Natural killer cell treated with Interleukin-12 subunit alpha and Interleukin-12 subunit beta and Interleukin-15 and Interleukin-18, amount 100 ng/mL, for 72 hours (primary cell): ENCODE measurements around the gene ASPRV1. TPM values are rescaled to one million over a fixed set of nuclear protein-coding genes. Genes with fewer than 3 reads are reported as not detected.

Experiments used
- ATAC-seq, 2 donors: fragments of 150-1000 bp; cut with Tn5 transposase in 1 of 2; sonication (Bioruptor Pico), chemical (Tn5 transposase) in 1 of 2; 2 replicates each; pipeline ENCODE4 v1.10.0; 2021
- DNase-seq: peaks from one replicate; pipeline ENCODE4 v3.0.0; 2022; ENCODE audit warnings: low spot score
- H3K27ac Mint-ChIP-seq, 2 donors: 1 replicate in 1 of 2; 2 replicates in 1 of 2; pipeline ENCODE4 v1.8.0; 2022; ENCODE audit warnings: mixed read lengths in 2 of 2, mild to moderate bottlenecking in 1 of 2, moderate library complexity in 1 of 2
- H3K27me3 Mint-ChIP-seq, 2 donors: 1 replicate in 1 of 2; 2 replicates in 1 of 2; pipeline ENCODE4 v1.8.0; 2022; ENCODE audit warnings: mixed read lengths in 2 of 2
- H3K36me3 Mint-ChIP-seq: one replicate; pipeline ENCODE4 v1.8.0; 2022; ENCODE audit warnings: mixed read lengths
- H3K4me1 Mint-ChIP-seq, 2 donors: 1 replicate in 1 of 2; 2 replicates in 1 of 2; pipeline ENCODE4 v1.8.0; 2022; ENCODE audit warnings: low read depth in 2 of 2, mixed read lengths in 2 of 2, mild to moderate bottlenecking in 1 of 2
- H3K4me3 Mint-ChIP-seq: one replicate; pipeline ENCODE4 v1.8.0; 2022; ENCODE audit warnings: mixed read lengths
- H3K9me3 Mint-ChIP-seq: 2 replicates; pipeline ENCODE4 v1.8.0; 2022; ENCODE audit warnings: mixed read lengths
- total RNA-seq, 2 donors: library from RNA; stranded (reverse); gene quantifications; one replicate each; pipeline ENCODE4 v1.2.3, GENCODE V29; 2022

The ASPRV1 gene
- total RNA-seq, 2 donors from 2014 or later, result 0.55 to 0.84 TPM

DNA sequence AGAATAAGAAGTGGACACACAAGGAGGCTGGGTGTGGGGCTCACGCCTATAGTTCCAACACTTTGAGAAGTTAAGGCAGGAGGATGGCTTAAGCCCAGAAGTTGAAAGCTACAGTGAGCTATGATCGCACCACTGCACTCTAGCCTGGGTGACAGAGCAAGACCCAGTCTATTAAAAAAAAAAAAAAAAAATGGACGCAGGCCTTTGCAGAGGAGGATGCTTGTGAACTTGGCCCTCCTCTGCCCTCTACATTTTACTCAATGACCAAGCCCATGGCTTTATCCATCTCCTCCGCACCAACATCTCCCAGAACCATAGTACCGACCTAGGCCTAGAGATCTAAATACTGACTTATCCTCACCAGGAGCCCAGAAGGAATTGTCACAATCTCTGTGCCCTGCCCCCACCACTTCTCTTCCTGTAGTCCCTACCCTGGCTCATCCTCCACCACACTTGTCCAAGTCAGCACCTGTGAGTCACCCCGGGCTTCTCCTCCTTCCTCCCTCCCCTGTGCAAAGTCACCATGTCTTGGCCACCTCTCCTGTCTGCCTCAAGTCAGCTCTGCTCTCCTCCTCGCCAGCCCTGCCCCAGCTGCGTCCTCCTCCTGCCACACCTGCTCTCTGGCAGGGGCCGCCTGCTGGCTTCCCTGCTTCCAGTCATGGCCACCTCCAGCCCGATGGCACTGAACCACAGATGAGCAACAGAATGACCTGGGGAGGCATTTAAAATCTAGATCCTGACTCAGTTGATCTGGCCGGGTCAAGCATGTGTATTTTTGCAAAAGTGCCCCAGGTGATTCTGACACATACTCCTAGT lies 35.8 kb upstream of the ASPRV1 start:
- Mint-ChIP-seq H3K36me3 (no peaks in the 10 kb centered on the region), H3K9me3 (no peaks in the 10 kb centered on the region), H3K4me1 (peaks cover 20 to 25% of the 10 kb centered on the region in 2 donors), H3K4me3 (no peak overlapping the region), H3K27me3 (no peaks in the 10 kb centered on the region), H3K27ac (peak overlapping the region in 1 of 2 donors; percentile 22)
- DNase-seq (no peak), ATAC-seq (peak; percentile 63 to 75)

DNA sequence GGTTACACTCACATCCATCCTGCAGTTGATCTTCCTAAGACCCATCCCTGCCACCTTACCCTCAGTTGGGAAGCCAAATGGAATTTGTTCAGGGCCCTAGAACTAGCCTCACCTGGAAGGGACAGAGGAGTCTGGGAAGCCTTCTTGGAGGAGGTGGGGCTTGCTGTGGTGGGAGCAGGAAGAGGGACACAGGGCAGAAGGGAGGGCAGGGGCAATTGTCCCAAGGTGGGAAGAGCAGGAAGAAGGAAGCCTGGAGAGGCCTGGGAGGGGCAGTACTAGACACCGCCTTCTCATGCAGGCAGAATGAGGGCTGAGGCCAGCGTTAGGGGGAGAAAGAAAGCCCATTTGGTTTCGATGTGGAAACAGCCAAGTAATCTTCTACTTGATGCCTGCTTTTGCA lies 34.1 kb upstream of the ASPRV1 start:
- Mint-ChIP-seq H3K9me3 (no peaks in the 10 kb centered on the region), H3K36me3 (no peaks in the 10 kb centered on the region), H3K27ac (no peak overlapping the region), H3K4me1 (peaks cover 16 to 20% of the 10 kb centered on the region in 2 donors), H3K4me3 (no peak overlapping the region), H3K27me3 (no peaks in the 10 kb centered on the region)
- DNase-seq (no peak), ATAC-seq (no peak)

GRCh38 chr2:69994166-69994565 lies 32.7 kb upstream of the ASPRV1 start:
- DNase-seq (no peak), ATAC-seq (no peak)
- H3K4me1 Mint-ChIP-seq, result peaks cover 11 to 14% of the 10 kb centered on the region in 2 donors
- no peaks in the 10 kb centered on the region for H3K9me3 Mint-ChIP-seq
- no peak overlapping the region for H3K4me3 Mint-ChIP-seq
- no peaks in the 10 kb centered on the region for H3K27me3 Mint-ChIP-seq
- H3K36me3 Mint-ChIP-seq, result no peaks in the 10 kb centered on the region
- peak overlapping the region in 1 of 2 donors; percentile 83 for H3K27ac Mint-ChIP-seq

GRCh38 chr2:69993708-69994107 lies 32.3 kb upstream of the ASPRV1 start:
- Mint-ChIP-seq H3K27me3 (no peaks in the 10 kb centered on the region), H3K9me3 (no peaks in the 10 kb centered on the region), H3K4me1 (peaks cover 11 to 14% of the 10 kb centered on the region in 2 donors), H3K27ac (peak overlapping the region in 1 of 2 donors; percentile 83), H3K4me3 (no peak overlapping the region), H3K36me3 (no peaks in the 10 kb centered on the region)
- ATAC-seq (no peak), DNase-seq (no peak)

DNA sequence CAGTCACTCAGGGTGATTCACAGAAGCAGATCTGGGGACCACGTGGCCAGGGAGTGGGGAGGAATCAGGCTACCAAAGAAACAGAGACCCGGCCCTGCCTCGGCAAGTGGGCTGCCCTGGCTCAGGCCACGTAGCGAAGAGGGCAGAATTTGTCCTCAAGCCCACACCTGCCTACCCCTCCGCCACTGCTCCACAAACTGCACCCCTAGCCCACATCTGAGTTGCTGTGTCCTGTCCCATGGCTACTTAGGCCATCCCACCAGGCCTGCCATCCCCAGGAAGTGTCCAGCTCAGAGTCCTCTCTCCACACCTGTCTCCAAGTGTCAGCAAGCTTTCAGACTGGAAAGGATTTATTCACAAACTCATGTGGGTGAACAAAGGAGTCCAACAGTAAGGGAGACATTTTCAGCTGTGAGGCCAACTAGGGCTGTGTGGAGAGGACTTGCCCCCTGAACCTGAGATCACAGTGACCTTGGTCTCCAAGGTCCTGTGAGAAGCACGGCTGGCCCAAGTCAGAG lies 31.7 kb upstream of the ASPRV1 start:
- Mint-ChIP-seq H3K27ac (peak overlapping the region in 1 of 2 donors; percentile 83), H3K9me3 (no peaks in the 10 kb centered on the region), H3K27me3 (no peaks in the 10 kb centered on the region), H3K36me3 (no peaks in the 10 kb centered on the region), H3K4me1 (peaks cover 16 to 20% of the 10 kb centered on the region in 2 donors), H3K4me3 (no peak overlapping the region)
- DNase-seq, result no peak
- no peak for ATAC-seq

- peak overlapping the region in 1 of 2 donors; percentile 83 for H3K27ac Mint-ChIP-seq
- no peak overlapping the region for H3K4me3 Mint-ChIP-seq
- ATAC-seq (no peak), DNase-seq (no peak)
- no peaks in the 10 kb centered on the region for H3K36me3 Mint-ChIP-seq
- H3K4me1 Mint-ChIP-seq, result peaks cover 12 to 16% of the 10 kb centered on the region in 2 donors
- no peaks in the 10 kb centered on the region for H3K9me3 Mint-ChIP-seq
- no peaks in the 10 kb centered on the region for H3K27me3 Mint-ChIP-seq
These were observed 31.0 kb upstream of the ASPRV1 start for GRCh38 chr2:69992310-69993047.

- H3K9me3 Mint-ChIP-seq, result peaks cover 3% of the 10 kb centered on the region
- DNase-seq (no peak), ATAC-seq (no peak)
- no peak overlapping the region for H3K4me3 Mint-ChIP-seq
- H3K4me1 Mint-ChIP-seq, result peaks cover 18 to 28% of the 10 kb centered on the region in 2 donors
- H3K36me3 Mint-ChIP-seq, result no peaks in the 10 kb centered on the region
- no peak overlapping the region for H3K27ac Mint-ChIP-seq
- no peaks in the 10 kb centered on the region for H3K27me3 Mint-ChIP-seq
These were observed 28.1 kb upstream of the ASPRV1 start for GRCh38 chr2:69989441-69990105.

DNA sequence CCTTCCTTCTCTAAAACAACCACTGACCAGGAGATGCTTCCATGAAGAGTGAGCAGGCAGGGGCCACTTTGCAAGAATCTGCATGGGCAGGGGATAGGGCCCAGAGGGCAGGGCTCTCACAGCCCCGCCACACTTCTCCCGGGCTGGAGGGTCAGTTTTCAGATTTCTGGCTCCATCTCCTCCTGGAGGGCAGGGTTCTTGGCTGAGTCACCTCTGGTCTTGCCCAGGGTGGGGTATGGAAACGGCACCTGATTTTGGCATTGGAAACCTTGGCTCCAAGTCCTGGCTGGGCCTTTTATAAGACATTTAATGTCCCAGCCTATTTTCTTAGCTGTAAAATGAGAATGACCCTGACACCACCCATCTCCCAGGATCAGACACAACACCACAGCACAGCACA lies 27.6 kb upstream of the ASPRV1 start:
- DNase-seq (no peak), ATAC-seq (no peak)
- peak overlapping the region in 1 of 2 donors; percentile 36 for H3K27ac Mint-ChIP-seq
- H3K4me3 Mint-ChIP-seq, result no peak overlapping the region
- H3K9me3 Mint-ChIP-seq, result peaks cover 3% of the 10 kb centered on the region
- no peaks in the 10 kb centered on the region for H3K36me3 Mint-ChIP-seq
- peaks cover 18 to 28% of the 10 kb centered on the region in 2 donors for H3K4me1 Mint-ChIP-seq
- no peaks in the 10 kb centered on the region for H3K27me3 Mint-ChIP-seq

- H3K4me3 Mint-ChIP-seq, result no peak overlapping the region
- H3K36me3 Mint-ChIP-seq, result no peaks in the 10 kb centered on the region
- H3K27ac Mint-ChIP-seq, result peak overlapping the region; percentile 10 to 36
- peaks cover 3% of the 10 kb centered on the region for H3K9me3 Mint-ChIP-seq
- DNase-seq, result no peak
- peaks cover 18 to 27% of the 10 kb centered on the region in 2 donors for H3K4me1 Mint-ChIP-seq
- no peaks in the 10 kb centered on the region for H3K27me3 Mint-ChIP-seq
- no peak for ATAC-seq
These were observed 26.7 kb upstream of the ASPRV1 start for GRCh38 chr2:69988086-69988635.

GRCh38 chr2:69986691-69987090 lies 25.3 kb upstream of the ASPRV1 start:
- Mint-ChIP-seq H3K27me3 (no peaks in the 10 kb centered on the region), H3K36me3 (no peaks in the 10 kb centered on the region), H3K9me3 (peaks cover 3% of the 10 kb centered on the region), H3K27ac (peak overlapping the region in 1 of 2 donors; percentile 59), H3K4me1 (peaks cover 18 to 31% of the 10 kb centered on the region in 2 donors), H3K4me3 (no peak overlapping the region)
- DNase-seq (no peak), ATAC-seq (no peak)

GRCh38 chr2:69985688-69986087 lies 24.3 kb upstream of the ASPRV1 start:
- Mint-ChIP-seq H3K4me3 (peak overlapping the region; percentile 73), H3K27me3 (no peaks in the 10 kb centered on the region), H3K36me3 (no peaks in the 10 kb centered on the region), H3K9me3 (peaks cover 3% of the 10 kb centered on the region), H3K27ac (peak overlapping the region; percentile 91 to 93), H3K4me1 (peaks cover 18 to 29% of the 10 kb centered on the region in 2 donors)
- ATAC-seq (peak; percentile 84 to 94), DNase-seq (peak; percentile 80)

DNA sequence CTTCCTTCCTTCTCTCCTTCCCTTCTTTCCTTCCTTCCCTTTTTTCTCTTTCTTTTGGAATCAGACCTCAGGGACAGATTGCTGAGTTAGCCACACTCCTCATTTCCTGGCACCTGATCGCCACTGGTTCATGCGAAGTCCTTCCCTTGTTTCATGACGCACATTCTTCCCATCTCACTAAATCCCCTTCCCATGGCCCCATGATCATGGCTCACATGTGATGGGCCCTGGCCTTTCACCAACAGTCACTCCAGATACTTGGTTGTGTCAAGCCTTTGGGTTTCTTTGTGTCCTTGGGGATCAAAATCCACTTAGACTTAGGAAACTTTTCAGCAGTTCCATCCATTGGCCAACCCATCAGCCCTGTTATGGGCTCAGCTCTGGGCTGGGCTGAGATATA lies 23.8 kb upstream of the ASPRV1 start:
- ATAC-seq (no peak), DNase-seq (no peak)
- no peaks in the 10 kb centered on the region for H3K36me3 Mint-ChIP-seq
- no peaks in the 10 kb centered on the region for H3K27me3 Mint-ChIP-seq
- H3K4me3 Mint-ChIP-seq, result peak overlapping the region; percentile 73
- H3K9me3 Mint-ChIP-seq, result peaks cover 3% of the 10 kb centered on the region
- H3K27ac Mint-ChIP-seq, result peak overlapping the region; percentile 91 to 93
- H3K4me1 Mint-ChIP-seq, result peaks cover 18 to 29% of the 10 kb centered on the region in 2 donors

DNA sequence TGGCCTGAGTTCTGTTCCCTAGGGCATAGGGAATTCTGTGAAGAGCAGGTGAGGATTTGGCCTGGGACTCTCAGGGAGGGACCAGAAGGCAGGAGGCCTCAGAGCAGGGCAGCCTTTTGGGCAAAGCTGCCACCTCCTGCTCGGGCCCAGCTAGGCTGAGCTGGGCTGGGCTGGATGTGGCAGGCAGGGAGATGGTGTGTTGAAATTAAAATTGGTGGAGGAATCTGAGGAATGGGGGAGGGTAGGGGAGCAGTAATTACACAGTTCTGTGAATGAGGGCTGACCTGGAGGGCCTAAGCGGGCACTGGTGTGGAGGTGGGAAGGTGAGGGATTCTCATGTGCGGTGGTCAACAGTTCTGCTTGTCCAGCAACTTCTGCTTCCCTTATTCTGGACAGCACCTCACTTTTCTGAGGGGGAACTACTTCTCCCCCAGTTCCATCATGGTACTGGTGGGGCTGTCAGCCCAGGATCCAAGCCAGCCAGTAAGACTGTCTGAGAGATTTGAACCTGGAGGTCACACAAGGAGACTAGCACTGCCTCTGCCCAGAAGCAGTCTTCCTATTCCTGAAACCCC lies 22.0 kb upstream of the ASPRV1 start:
- Mint-ChIP-seq H3K36me3 (no peaks in the 10 kb centered on the region), H3K27ac (peak overlapping the region in 1 of 2 donors; percentile 93), H3K4me1 (peaks cover 22 to 30% of the 10 kb centered on the region in 2 donors), H3K4me3 (no peak overlapping the region), H3K9me3 (peaks cover 3% of the 10 kb centered on the region), H3K27me3 (no peaks in the 10 kb centered on the region)
- ATAC-seq (no peak), DNase-seq (no peak)
